ENCODE results near the gene TMEM86A.

Gene TMEM86A

GRCh38 chr11:18721561-18722292 is 23.1 kb downstream of the TMEM86A start:
- Histone ChIP-seq H3K4me3 (peak overlapping the region; percentile 75), H3K9ac (peak overlapping the region; percentile 82)
- TF ChIP-seq Cebpa-rat (IDR thresholded peaks at IDR 0.05), result no peak

GRCh38 chr11:18722293-18722637 is 23.7 kb downstream of the TMEM86A start:
- Histone ChIP-seq H3K4me2 (peak overlapping the region; percentile 96), H3K27me3 (no peaks in the 10 kb centered on the region), H3K4me1 (peaks cover 21% of the 10 kb centered on the region), H3K27ac (no peak overlapping the region), H3K9ac (peak overlapping the region; percentile 82), H4K20me1 (no peaks in the 10 kb centered on the region), H3K4me3 (peak overlapping the region; percentile 75), H3K9me3 (no peaks in the 10 kb centered on the region), H3K36me3 (no peaks in the 10 kb centered on the region)
- TF ChIP-seq Cebpa-rat (IDR thresholded peaks at IDR 0.05), result no peak

More at GRCh38 chr11:18721561-18722292, 23.1 kb downstream of the TMEM86A start:
- Histone ChIP-seq H4K20me1 (no peaks in the 10 kb centered on the region), H3K36me3 (no peaks in the 10 kb centered on the region), H3K9me3 (no peaks in the 10 kb centered on the region), H3K27ac (peak overlapping the region; percentile 76), H3K27me3 (no peaks in the 10 kb centered on the region), H3K4me1 (peaks cover 17% of the 10 kb centered on the region), H3K4me2 (peak overlapping the region; percentile 96)

- H3K9ac ChIP-seq, result no peak overlapping the region
- H3K4me1 ChIP-seq, result peaks cover 29% of the 10 kb centered on the region
- no peak overlapping the region for H3K4me2 ChIP-seq
- H3K27me3 ChIP-seq, result no peaks in the 10 kb centered on the region
- no peak overlapping the region for H3K27ac ChIP-seq
- H3K9me3 ChIP-seq, result no peaks in the 10 kb centered on the region
- no peaks in the 10 kb centered on the region for H3K36me3 ChIP-seq
- no peaks in the 10 kb centered on the region for H4K20me1 ChIP-seq
- TF ChIP-seq Cebpa-rat (IDR thresholded peaks at IDR 0.05), result no peak
- H3K4me3 ChIP-seq, result no peak overlapping the region
Observed at GRCh38 chr11:18723991-18724390, 25.4 kb downstream of the TMEM86A start.

GRCh38 chr11:18726040-18726439 is 27.5 kb downstream of the TMEM86A start, which contains the start of gene IGSF22:
Gene IGSF22 (minus strand): TSS chr11:18726188. CDS start chr11:18724236, 1,952 bp downstream.
- peaks cover 29% of the 10 kb centered on the region for H3K4me1 ChIP-seq
- TF ChIP-seq Cebpa-rat (IDR thresholded peaks at IDR 0.05), result no peak
- H3K9ac ChIP-seq, result no peak within 1 kb of the TSS
- H4K20me1 ChIP-seq, result no peaks in the 10 kb centered on the region
- H3K4me2 ChIP-seq, result no peak within 1 kb of the TSS
- no peaks in the 10 kb centered on the region for H3K9me3 ChIP-seq
- H3K27ac ChIP-seq, result no peak within 1 kb of the TSS
- H3K36me3 ChIP-seq, result no peaks in the 10 kb centered on the region
- no peaks in the 10 kb centered on the region for H3K27me3 ChIP-seq
- H3K4me3 ChIP-seq, result no peak within 1 kb of the TSS

GRCh38 chr11:18727479-18728236 is 29.1 kb downstream of the TMEM86A start:
- peak overlapping the region; percentile 36 for H3K4me2 ChIP-seq
- no peak overlapping the region for H3K9ac ChIP-seq
- H3K27ac ChIP-seq, result peak overlapping the region; percentile 8; the same call in 1 of the 2 replicates
- H3K27me3 ChIP-seq, result no peaks in the 10 kb centered on the region
- H4K20me1 ChIP-seq, result no peaks in the 10 kb centered on the region
- no peak overlapping the region for H3K4me3 ChIP-seq
- H3K9me3 ChIP-seq, result no peaks in the 10 kb centered on the region
- TF ChIP-seq Cebpa-rat (IDR thresholded peaks at IDR 0.05), result no peak
- peaks cover 29% of the 10 kb centered on the region for H3K4me1 ChIP-seq
- H3K36me3 ChIP-seq, result no peaks in the 10 kb centered on the region

- Histone ChIP-seq H3K27ac (no peak overlapping the region), H3K4me1 (peaks cover 29% of the 10 kb centered on the region), H3K4me2 (no peak overlapping the region), H3K9me3 (no peaks in the 10 kb centered on the region), H3K4me3 (no peak overlapping the region), H3K27me3 (no peaks in the 10 kb centered on the region), H3K36me3 (no peaks in the 10 kb centered on the region), H3K9ac (no peak overlapping the region), H4K20me1 (no peaks in the 10 kb centered on the region)
- no peak for TF ChIP-seq Cebpa-rat (IDR thresholded peaks at IDR 0.05)
Observed at GRCh38 chr11:18728658-18729057, 30.1 kb downstream of the TMEM86A start.

- Histone ChIP-seq H3K9me3 (no peaks in the 10 kb centered on the region), H3K27me3 (no peaks in the 10 kb centered on the region), H3K36me3 (no peaks in the 10 kb centered on the region), H3K4me1 (peaks cover 29% of the 10 kb centered on the region), H3K9ac (no peak overlapping the region), H3K4me2 (no peak overlapping the region), H3K27ac (no peak overlapping the region), H4K20me1 (no peaks in the 10 kb centered on the region), H3K4me3 (no peak overlapping the region)
- TF ChIP-seq Cebpa-rat (IDR thresholded peaks at IDR 0.05), result no peak
Observed at GRCh38 chr11:18729426-18729825, 30.8 kb downstream of the TMEM86A start.

GRCh38 chr11:18730020-18730419 is 31.4 kb downstream of the TMEM86A start:
- H3K27me3 ChIP-seq, result no peaks in the 10 kb centered on the region
- no peaks in the 10 kb centered on the region for H3K36me3 ChIP-seq
- H3K27ac ChIP-seq, result no peak overlapping the region
- H3K4me3 ChIP-seq, result no peak overlapping the region
- TF ChIP-seq Cebpa-rat (IDR thresholded peaks at IDR 0.05), result no peak
- no peaks in the 10 kb centered on the region for H4K20me1 ChIP-seq
- no peak overlapping the region for H3K9ac ChIP-seq
- no peaks in the 10 kb centered on the region for H3K9me3 ChIP-seq
- H3K4me1 ChIP-seq, result peaks cover 29% of the 10 kb centered on the region
- no peak overlapping the region for H3K4me2 ChIP-seq

- no peaks in the 10 kb centered on the region for H3K27me3 ChIP-seq
- no peak overlapping the region for H3K4me3 ChIP-seq
- peaks cover 22% of the 10 kb centered on the region for H3K4me1 ChIP-seq
- no peak overlapping the region for H3K27ac ChIP-seq
- no peak overlapping the region for H3K9ac ChIP-seq
- no peaks in the 10 kb centered on the region for H3K36me3 ChIP-seq
- TF ChIP-seq Cebpa-rat (IDR thresholded peaks at IDR 0.05), result no peak
- no peaks in the 10 kb centered on the region for H3K9me3 ChIP-seq
- H4K20me1 ChIP-seq, result no peaks in the 10 kb centered on the region
- H3K4me2 ChIP-seq, result no peak overlapping the region
Observed at GRCh38 chr11:18731441-18731840, 32.9 kb downstream of the TMEM86A start.

Data from BLaER1 (cell line).